Measurements from ENCODE around the gene IQSEC1. TPM values are rescaled to one million over a fixed set of nuclear protein-coding genes. Genes with fewer than 3 reads are reported as not detected.

IQSEC1 gene
- total and polyA plus RNA-seq, 2 donors, result 9.4 to 21.9 TPM

- Histone ChIP-seq H3K36me3 (ENCODE audit: control insufficient read depth in 2 of 2, insufficient read depth in 2 of 2, low read length in 1 of 2) (peaks cover 3 to 4% of the 10 kb centered on the region in 2 donors), H3K27ac (ENCODE audit: low read depth in 1 of 2, low read length in 1 of 2) (no peak overlapping the region), H3K4me3 (ENCODE audit: low read length in 2 of 2) (no peak overlapping the region), H3K4me1 (ENCODE audit: control insufficient read depth in 2 of 2, insufficient read depth in 2 of 2, low read length in 2 of 2) (peaks cover 43 to 66% of the 10 kb centered on the region in 2 donors), H3K27me3 (ENCODE audit: control insufficient read depth in 2 of 2, insufficient read depth in 1 of 2, low read length in 1 of 2) (no peaks in the 10 kb centered on the region), H3K9me3 (ENCODE audit: control insufficient read depth in 2 of 2, insufficient read depth in 1 of 2, low read length in 1 of 2) (peaks cover 0 to 4% of the 10 kb centered on the region in 2 donors)
- no peak for DNase-seq (ENCODE audit: low read depth in 6 of 9, low spot score in 9 of 9)
- WGBS, result 84% methylated on average over 7 of the region's 7 CpGs
These were observed 113.8 kb downstream of the IQSEC1 start for GRCh38 chr3:12959410-12959809.

DNA sequence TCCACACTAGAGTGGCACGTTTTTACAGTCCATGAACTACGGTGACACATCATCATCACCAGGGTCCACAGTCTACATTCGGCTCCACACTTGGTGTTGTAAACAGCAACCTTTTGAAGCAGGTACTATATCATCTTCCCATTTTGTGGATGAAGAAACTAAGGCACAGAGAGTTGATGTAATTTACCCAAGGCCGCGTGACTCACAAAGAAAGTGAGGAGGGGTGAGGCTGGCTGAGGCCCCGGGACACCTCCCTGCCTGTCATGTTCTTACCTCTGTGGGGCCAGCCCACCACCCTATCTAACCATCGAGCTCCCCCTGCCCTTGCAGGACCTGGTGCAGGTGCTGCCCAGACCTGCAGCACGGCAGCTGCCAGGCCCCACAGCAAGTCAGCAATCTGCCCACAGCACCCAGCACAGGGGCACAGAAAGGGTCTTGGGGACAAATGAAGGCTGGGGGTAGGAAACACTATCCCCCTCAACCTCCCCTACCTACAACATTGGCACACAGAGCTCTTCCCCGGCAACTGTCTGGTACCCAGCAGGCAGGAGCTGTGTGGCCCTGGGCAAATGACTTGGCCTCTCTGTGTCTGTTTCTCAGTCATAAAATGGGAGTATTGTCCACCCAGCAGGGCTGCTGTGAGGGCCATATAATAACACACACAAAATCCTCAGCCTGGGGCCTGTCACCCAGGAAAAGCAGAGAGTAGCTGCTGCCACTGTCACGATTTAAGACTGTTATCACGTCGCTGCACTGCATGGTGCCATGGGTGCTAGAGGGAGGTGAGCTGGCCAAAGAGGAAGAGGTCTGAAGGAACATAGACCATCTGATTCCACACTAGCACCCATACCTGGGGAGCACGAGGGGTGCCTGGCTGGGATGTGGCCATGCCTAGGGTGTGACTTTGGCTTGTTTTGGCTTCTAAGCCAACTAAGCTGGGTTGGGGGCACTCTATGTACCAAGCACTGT lies 115.1 kb downstream of the IQSEC1 start:
- no peak for DNase-seq (ENCODE audit: low read depth in 6 of 9, low spot score in 9 of 9)
- WGBS, result 96% methylated on average over 13 of the region's 13 CpGs
- H3K36me3 ChIP-seq (ENCODE audit: control insufficient read depth in 2 of 2, insufficient read depth in 2 of 2, low read length in 1 of 2), result peaks cover 3 to 7% of the 10 kb centered on the region in 2 donors
- H3K4me1 ChIP-seq (ENCODE audit: control insufficient read depth in 2 of 2, insufficient read depth in 2 of 2, low read length in 2 of 2), result peaks cover 31 to 53% of the 10 kb centered on the region in 2 donors
- peaks cover 0 to 4% of the 10 kb centered on the region in 2 donors for H3K9me3 ChIP-seq (ENCODE audit: control insufficient read depth in 2 of 2, insufficient read depth in 1 of 2, low read length in 1 of 2)
- H3K27me3 ChIP-seq (ENCODE audit: control insufficient read depth in 2 of 2, insufficient read depth in 1 of 2, low read length in 1 of 2), result no peaks in the 10 kb centered on the region
- H3K4me3 ChIP-seq (ENCODE audit: low read length in 2 of 2), result no peak overlapping the region
- no peak overlapping the region for H3K27ac ChIP-seq (ENCODE audit: low read depth in 1 of 2, low read length in 1 of 2)

DNA sequence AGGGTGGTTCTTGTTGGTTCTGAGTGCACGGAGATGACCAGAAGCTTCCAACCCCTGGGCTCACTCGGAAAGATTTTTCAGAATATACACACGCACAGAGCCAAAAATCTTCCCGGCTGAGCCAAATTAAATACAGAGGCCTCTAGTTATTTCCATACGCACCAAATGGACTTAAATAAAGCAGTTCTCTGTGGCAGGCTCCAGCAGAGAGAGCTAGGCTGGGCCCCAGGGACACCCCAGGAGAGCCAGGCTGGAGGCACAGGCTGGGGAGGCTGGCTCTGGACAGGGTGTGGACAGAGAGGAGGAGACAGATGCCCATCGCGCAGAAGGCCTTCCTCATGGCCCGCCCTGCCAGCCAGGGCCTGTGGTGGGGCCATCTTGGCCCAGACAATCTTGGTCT lies 115.9 kb downstream of the IQSEC1 start:
- 90% methylated on average over 8 of the region's 8 CpGs for WGBS
- DNase-seq (ENCODE audit: low read depth in 6 of 9, low spot score in 9 of 9), result no peak
- H3K27me3 ChIP-seq (ENCODE audit: control insufficient read depth in 2 of 2, insufficient read depth in 1 of 2, low read length in 1 of 2), result no peaks in the 10 kb centered on the region
- peaks cover 26 to 45% of the 10 kb centered on the region in 2 donors for H3K4me1 ChIP-seq (ENCODE audit: control insufficient read depth in 2 of 2, insufficient read depth in 2 of 2, low read length in 2 of 2)
- no peak overlapping the region for H3K27ac ChIP-seq (ENCODE audit: low read depth in 1 of 2, low read length in 1 of 2)
- peaks cover 0 to 7% of the 10 kb centered on the region in 2 donors for H3K36me3 ChIP-seq (ENCODE audit: control insufficient read depth in 2 of 2, insufficient read depth in 2 of 2, low read length in 1 of 2)
- H3K4me3 ChIP-seq (ENCODE audit: low read length in 2 of 2), result no peak overlapping the region
- peaks cover 0 to 4% of the 10 kb centered on the region in 2 donors for H3K9me3 ChIP-seq (ENCODE audit: control insufficient read depth in 2 of 2, insufficient read depth in 1 of 2, low read length in 1 of 2)

DNA sequence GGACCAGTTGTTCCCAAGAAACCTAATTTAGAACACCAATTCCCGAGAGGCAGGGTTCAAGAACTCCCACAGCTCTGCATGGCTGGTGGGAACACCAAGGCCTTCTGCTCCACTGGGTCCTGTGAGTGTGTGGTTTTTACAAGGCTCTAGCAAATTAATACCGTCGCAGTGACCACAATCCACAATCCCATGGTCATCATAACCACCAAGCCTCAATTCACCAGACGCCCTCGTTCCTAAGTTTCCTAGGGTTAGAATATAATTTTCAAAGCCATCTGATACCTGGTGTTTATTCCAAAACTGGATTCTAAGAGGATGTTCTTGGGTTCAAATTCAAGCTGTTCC lies 116.9 kb downstream of the IQSEC1 start:
- H3K36me3 ChIP-seq (ENCODE audit: control insufficient read depth in 2 of 2, insufficient read depth in 2 of 2, low read length in 1 of 2), result peaks cover 0 to 2% of the 10 kb centered on the region in 2 donors
- peaks cover 0 to 4% of the 10 kb centered on the region in 2 donors for H3K9me3 ChIP-seq (ENCODE audit: control insufficient read depth in 2 of 2, insufficient read depth in 1 of 2, low read length in 1 of 2)
- 98% methylated on average over 5 of the region's 5 CpGs for WGBS
- H3K27ac ChIP-seq (ENCODE audit: low read depth in 1 of 2, low read length in 1 of 2), result no peak overlapping the region
- no peaks in the 10 kb centered on the region for H3K27me3 ChIP-seq (ENCODE audit: control insufficient read depth in 2 of 2, insufficient read depth in 1 of 2, low read length in 1 of 2)
- H3K4me1 ChIP-seq (ENCODE audit: control insufficient read depth in 2 of 2, insufficient read depth in 2 of 2, low read length in 2 of 2), result peaks cover 26 to 39% of the 10 kb centered on the region in 2 donors
- DNase-seq (ENCODE audit: low read depth in 6 of 9, low spot score in 9 of 9), result no peak
- H3K4me3 ChIP-seq (ENCODE audit: low read length in 2 of 2), result no peak overlapping the region

- 93% methylated on average over 14 of the region's 14 CpGs for WGBS
- Histone ChIP-seq H3K27ac (ENCODE audit: low read depth in 1 of 2, low read length in 1 of 2) (peak overlapping the region in 1 of 2 donors; percentile 26), H3K36me3 (ENCODE audit: control insufficient read depth in 2 of 2, insufficient read depth in 2 of 2, low read length in 1 of 2) (peaks cover 0 to 2% of the 10 kb centered on the region in 2 donors), H3K4me1 (ENCODE audit: control insufficient read depth in 2 of 2, insufficient read depth in 2 of 2, low read length in 2 of 2) (peaks cover 22 to 34% of the 10 kb centered on the region in 2 donors), H3K9me3 (ENCODE audit: control insufficient read depth in 2 of 2, insufficient read depth in 1 of 2, low read length in 1 of 2) (peaks cover 0 to 4% of the 10 kb centered on the region in 2 donors), H3K27me3 (ENCODE audit: control insufficient read depth in 2 of 2, insufficient read depth in 1 of 2, low read length in 1 of 2) (no peaks in the 10 kb centered on the region), H3K4me3 (ENCODE audit: low read length in 2 of 2) (no peak overlapping the region)
- no peak for DNase-seq (ENCODE audit: low read depth in 6 of 9, low spot score in 9 of 9)
These were observed 117.4 kb downstream of the IQSEC1 start for GRCh38 chr3:12955651-12956315.

DNA sequence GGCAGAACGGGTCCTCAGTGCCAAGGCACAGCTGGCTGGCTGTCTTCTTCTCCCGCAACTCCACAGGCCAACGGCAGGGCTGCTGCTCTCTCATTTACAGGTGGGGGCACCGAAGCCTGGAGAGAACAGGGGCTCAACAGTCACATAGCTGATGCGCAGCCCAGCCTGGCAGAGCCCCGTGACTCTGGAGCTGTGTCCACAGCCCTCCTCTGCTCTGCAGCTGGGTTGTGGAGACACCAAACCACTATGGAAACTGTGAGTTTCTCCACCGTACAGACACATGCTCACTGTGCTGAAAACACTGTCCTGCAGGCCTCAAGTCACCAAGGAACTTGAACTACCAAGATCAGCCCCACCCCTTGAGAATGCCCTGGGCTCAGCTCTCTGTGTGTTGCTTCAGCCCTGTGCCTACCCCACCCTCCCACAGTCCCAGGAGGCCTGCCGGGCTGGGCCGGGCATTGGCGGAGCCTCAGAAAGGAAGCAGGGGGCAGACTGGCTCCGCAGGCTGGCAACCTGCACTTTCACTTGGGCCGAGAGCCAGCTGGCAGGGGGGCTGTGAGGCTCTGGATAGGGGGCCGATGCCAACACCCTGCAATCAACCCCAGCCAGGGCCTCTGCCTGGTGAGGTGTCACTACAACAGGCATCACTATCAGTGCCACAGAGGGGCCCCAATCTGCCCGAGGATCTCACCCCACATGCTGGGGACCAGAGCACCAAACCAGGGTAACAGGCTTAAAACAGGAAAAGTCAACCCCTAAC lies 118.2 kb downstream of the IQSEC1 start:
- 14% methylated on average over 14 of the region's 14 CpGs for WGBS
- Histone ChIP-seq H3K27me3 (ENCODE audit: control insufficient read depth in 2 of 2, insufficient read depth in 1 of 2, low read length in 1 of 2) (no peaks in the 10 kb centered on the region), H3K4me3 (ENCODE audit: low read length in 2 of 2) (no peak overlapping the region), H3K9me3 (ENCODE audit: control insufficient read depth in 2 of 2, insufficient read depth in 1 of 2, low read length in 1 of 2) (peaks cover 0 to 4% of the 10 kb centered on the region in 2 donors), H3K36me3 (ENCODE audit: control insufficient read depth in 2 of 2, insufficient read depth in 2 of 2, low read length in 1 of 2) (peaks cover 0 to 2% of the 10 kb centered on the region in 2 donors), H3K27ac (ENCODE audit: low read depth in 1 of 2, low read length in 1 of 2) (peak overlapping the region in 1 of 2 donors; percentile 26), H3K4me1 (ENCODE audit: control insufficient read depth in 2 of 2, insufficient read depth in 2 of 2, low read length in 2 of 2) (peaks cover 15 to 29% of the 10 kb centered on the region in 2 donors)
- DNase-seq (ENCODE audit: low read depth in 6 of 9, low spot score in 9 of 9), result peak in 1 of 9 donors; percentile 42

DNA sequence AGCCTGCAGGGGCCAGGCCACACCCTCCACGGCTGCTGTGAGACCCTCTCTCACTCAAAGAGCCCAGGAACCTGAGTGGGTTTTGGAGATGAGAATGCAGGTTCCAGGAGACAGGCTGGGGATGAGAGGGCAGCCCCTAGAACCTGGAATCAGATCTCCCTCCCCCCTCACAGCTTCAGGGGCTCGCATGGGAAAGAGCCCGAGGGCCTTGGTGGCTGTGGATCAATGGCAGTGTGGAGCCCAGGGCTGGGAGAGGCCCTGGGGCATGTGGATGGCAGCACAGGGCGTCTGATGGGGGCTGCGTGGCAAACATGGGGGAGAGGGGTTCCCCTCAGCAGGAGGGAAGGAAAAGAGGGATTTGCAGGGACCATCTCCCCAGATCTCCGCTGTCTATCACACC lies 119.0 kb downstream of the IQSEC1 start:
- Histone ChIP-seq H3K4me3 (ENCODE audit: low read length in 2 of 2) (no peak overlapping the region), H3K36me3 (ENCODE audit: control insufficient read depth in 2 of 2, insufficient read depth in 2 of 2, low read length in 1 of 2) (peaks cover 0 to 2% of the 10 kb centered on the region in 2 donors), H3K9me3 (ENCODE audit: control insufficient read depth in 2 of 2, insufficient read depth in 1 of 2, low read length in 1 of 2) (peaks cover 0 to 4% of the 10 kb centered on the region in 2 donors), H3K27ac (ENCODE audit: low read depth in 1 of 2, low read length in 1 of 2) (no peak overlapping the region), H3K27me3 (ENCODE audit: control insufficient read depth in 2 of 2, insufficient read depth in 1 of 2, low read length in 1 of 2) (no peaks in the 10 kb centered on the region), H3K4me1 (ENCODE audit: control insufficient read depth in 2 of 2, insufficient read depth in 2 of 2, low read length in 2 of 2) (peaks cover 12 to 24% of the 10 kb centered on the region in 2 donors)
- no peak for DNase-seq (ENCODE audit: low read depth in 6 of 9, low spot score in 9 of 9)
- WGBS, result 91% methylated on average over 6 of the region's 6 CpGs

DNA sequence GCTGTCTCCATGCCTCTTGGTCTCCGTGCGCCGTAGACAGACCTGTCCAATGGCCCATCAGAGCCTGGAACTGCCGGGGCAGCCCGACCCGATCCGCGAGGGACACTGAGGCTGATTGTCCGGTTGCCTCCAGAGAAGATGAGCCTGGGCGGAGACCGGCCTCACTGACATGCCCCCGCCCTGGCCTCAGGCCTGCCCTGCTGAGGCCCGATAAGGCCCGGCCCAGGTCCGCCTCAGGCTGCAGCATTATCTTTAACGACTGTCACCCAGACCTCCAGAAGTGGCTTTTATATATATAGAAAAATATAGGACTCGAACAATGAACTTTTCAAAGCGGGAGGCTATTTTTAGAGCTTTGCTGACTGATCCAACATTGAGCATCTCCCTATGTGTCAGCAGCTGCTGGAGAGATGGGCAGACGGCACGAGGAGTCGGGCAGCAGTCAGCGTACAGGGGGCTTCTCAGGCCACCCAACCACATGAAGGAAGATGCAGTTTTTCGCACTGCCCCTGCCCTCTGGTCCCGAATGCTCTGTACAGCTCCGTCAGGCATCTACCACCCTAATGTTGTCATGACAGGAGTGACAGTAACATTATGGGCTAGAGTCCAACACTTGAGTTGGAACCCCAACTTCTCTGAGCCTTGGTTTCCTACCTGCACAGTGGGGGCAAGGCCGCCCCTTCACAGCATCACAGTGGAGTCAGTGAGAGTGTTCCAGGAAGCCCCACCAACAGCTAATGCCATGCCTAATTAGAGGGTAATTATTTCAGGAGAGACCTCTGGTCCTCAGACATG lies 119.8 kb downstream of the IQSEC1 start:
- DNase-seq (ENCODE audit: low read depth in 6 of 9, low spot score in 9 of 9), result no peak
- H3K27me3 ChIP-seq (ENCODE audit: control insufficient read depth in 2 of 2, insufficient read depth in 1 of 2, low read length in 1 of 2), result no peaks in the 10 kb centered on the region
- peaks cover 12 to 25% of the 10 kb centered on the region in 2 donors for H3K4me1 ChIP-seq (ENCODE audit: control insufficient read depth in 2 of 2, insufficient read depth in 2 of 2, low read length in 2 of 2)
- no peak overlapping the region for H3K4me3 ChIP-seq (ENCODE audit: low read length in 2 of 2)
- 98% methylated on average over 26 of the region's 26 CpGs for WGBS
- peaks cover 0 to 4% of the 10 kb centered on the region in 2 donors for H3K9me3 ChIP-seq (ENCODE audit: control insufficient read depth in 2 of 2, insufficient read depth in 1 of 2, low read length in 1 of 2)
- no peak overlapping the region for H3K27ac ChIP-seq (ENCODE audit: low read depth in 1 of 2, low read length in 1 of 2)
- H3K36me3 ChIP-seq (ENCODE audit: control insufficient read depth in 2 of 2, insufficient read depth in 2 of 2, low read length in 1 of 2), result peaks cover 0 to 2% of the 10 kb centered on the region in 2 donors

Data from thymus (tissue), 11 donors.